GM12878 (cell line): ENCODE data around the gene SRP54. TPM values are rescaled to one million over a fixed set of nuclear protein-coding genes. Genes with fewer than 3 reads are reported as not detected.

Source experiments
- ATAC-seq: fragments of 200-7000 bp; cut with Tn5 transposase; 3 replicates; pipeline ENCODE4 v1.9.1; 2020; ENCODE audit warnings: mild to moderate bottlenecking, moderate library complexity
- BruUV-seq: library from RNA; stranded (reverse); fragments of 400-500 nt; replicated peaks from 2 replicates; lab custom pipeline; 2021; lab: Mats Ljungman, UMichigan
- CTCF ChIA-PET: fragments of 300-600 bp; sonication (Branson Sonifier 250); formaldehyde crosslinking; extraction: SDS; loops from one replicate; lab custom pipeline; 2021; ENCODE audit warnings: inconsistent platforms; lab: Yijun Ruan, JAX
- POLR2A ChIA-PET: fragments of 350-600 bp; formaldehyde crosslinking; extraction: SDS; loops from one replicate; lab custom pipeline; 2021; ENCODE audit warnings: inconsistent platforms; lab: Charles Lee
- RAD21 ChIA-PET: fragments of 300-600 bp; sonication (Branson Sonifier 250); formaldehyde crosslinking; loops from one replicate; lab custom pipeline; 2023; ENCODE audit warnings: antibody characterized with exemption; ENCODE audit not compliant: unreplicated experiment; lab: Charles Lee
- SMC1A ChIA-PET: fragments of 300-600 bp; sonication (Branson Sonifier 250); formaldehyde crosslinking; loops from one replicate; lab custom pipeline; 2023; ENCODE audit not compliant: unreplicated experiment, uncharacterized antibody; lab: Charles Lee
- DNase-seq: peaks from one replicate; pipeline ENCODE4 v3.0.0-alpha.2; 2011; ENCODE audit warnings: low read depth, low spot score
- FAIRE-seq: peaks from 3 replicates; lab custom pipeline; 2011; peaks lifted over from hg19 to GRCh38; lab: Jason Lieb, UNC
- H2AFZ ChIP-seq: 2 replicates; pipeline ENCODE4 v1.6.0; 2011; ENCODE audit warnings: low read depth, low read length, control low read depth; ENCODE audit not compliant: control insufficient read depth
- H3K27ac ChIP-seq: 2 replicates; pipeline ENCODE4 v1.5.1; 2011; ENCODE audit warnings: control low read depth; ENCODE audit not compliant: control insufficient read depth, insufficient read depth
- H3K27me3 ChIP-seq, 2 experiments: replicated peaks in 1 of 2; 2 replicates each; pipeline versions ENCODE4 v1.6.0 to v1.6.1; 2011; ENCODE audit warnings: low read length in 1 of 2; ENCODE audit not compliant: control insufficient read depth in 2 of 2, insufficient read depth in 2 of 2
- H3K36me3 ChIP-seq, 2 experiments: 2 replicates each; pipeline ENCODE4 v1.5.1; 2011; ENCODE audit warnings: low read length in 1 of 2; ENCODE audit not compliant: control insufficient read depth in 2 of 2, insufficient read depth in 2 of 2
- H3K4me1 ChIP-seq: 2 replicates; pipeline ENCODE4 v1.6.1; 2011; ENCODE audit warnings: mild to moderate bottlenecking, low read length, moderate library complexity, mixed read lengths; ENCODE audit not compliant: control insufficient read depth, insufficient read depth
- H3K4me2 ChIP-seq: 2 replicates; pipeline ENCODE4 v1.6.0; 2011; ENCODE audit warnings: control low read depth; ENCODE audit not compliant: control insufficient read depth, insufficient read depth
- H3K4me3 ChIP-seq: fragments of 200-600 bp; sonication (generic); 2 replicates; pipeline ENCODE4 v1.5.1; 2016
- H3K79me2 ChIP-seq: 2 replicates; pipeline ENCODE4 v1.6.0; 2011; ENCODE audit warnings: low read length; ENCODE audit not compliant: control insufficient read depth, insufficient read depth
- H3K9ac ChIP-seq: 2 replicates; pipeline ENCODE4 v1.8.0; 2011; ENCODE audit warnings: low read length, control low read depth, mixed read lengths; ENCODE audit not compliant: control insufficient read depth, insufficient read depth
- H3K9me3 ChIP-seq: replicated peaks from 3 replicates; pipeline ENCODE4 v1.5.1; 2011; ENCODE audit warnings: mild to moderate bottlenecking, low read length; ENCODE audit not compliant: control insufficient read depth, insufficient read depth
- H4K20me1 ChIP-seq: 2 replicates; pipeline ENCODE4 v1.6.0; 2011; ENCODE audit not compliant: control insufficient read depth, insufficient read depth
- ATF7 ChIP-seq: fragments of 450-650 bp; IDR thresholded peaks from 2 replicates; pipeline ENCODE4 v1.6.1; 2016; ENCODE audit warnings: low read depth, mild to moderate bottlenecking
- CBX3 ChIP-seq: fragments of 200-600 bp; sonication (generic); IDR thresholded peaks from 2 replicates; pipeline ENCODE4 v1.6.1; 2016; ENCODE audit warnings: low read depth, borderline replicate concordance
- KDM1A ChIP-seq: fragments of 200-600 bp; sonication (generic); IDR thresholded peaks from 2 replicates; pipeline ENCODE4 v1.6.1; 2016; ENCODE audit warnings: borderline replicate concordance
- MTA3 ChIP-seq: IDR thresholded peaks from 2 replicates; pipeline ENCODE4 v1.6.1; 2012; ENCODE audit warnings: low read length, inconsistent platforms, borderline replicate concordance
- RFX5 ChIP-seq: IDR thresholded peaks from 2 replicates; pipeline ENCODE4 v1.6.1; 2011; ENCODE audit warnings: low read depth, low read length, improper control_type of control experiment
- TAF1 ChIP-seq: IDR thresholded peaks from 2 replicates; pipeline ENCODE4 v1.6.1; 2011; ENCODE audit warnings: mild to moderate bottlenecking, low read depth, low read length, borderline replicate concordance
- TBL1XR1 ChIP-seq: IDR thresholded peaks from 2 replicates; pipeline ENCODE4 v1.6.1; 2012; ENCODE audit warnings: low read depth, low read length, improper control_type of control experiment
- WRNIP1 ChIP-seq: IDR thresholded peaks from 2 replicates; pipeline ENCODE4 v1.6.1; 2011; ENCODE audit warnings: low read depth, low read length, improper control_type of control experiment, borderline replicate concordance
- WGBS: methylation state at CpG from one replicate; pipeline ENCODE4 v1.1.6; 2016; ENCODE audit warnings: low lambda C conversion rate; ENCODE audit not compliant: insufficient replicate concordance, insufficient coverage; ENCODE audit errors: missing lambda C conversion rate; 5-methylcytosine and 5-hydroxymethylcytosine counted together
- in situ Hi-C: fragments of 300-500 bp; cut with MboI; formaldehyde crosslinking; loops from 9 replicates; pipeline ENCODE4 v1.14.3; 2018; ENCODE audit warnings: mixed read lengths
- intact Hi-C: fragments of 100-400 bp; cut with micrococcal nuclease; formaldehyde crosslinking; loops from one replicate; pipeline ENCODE4 v1.14.2; 2022; ENCODE audit not compliant: unreplicated experiment
- polyA plus RNA-seq, 11 experiments: library from polyadenylated mRNA; depleted of rRNA in 4 of 11; unstranded in 6 of 11; stranded (reverse) in 5 of 11; fragments of >200 nt; fragmentation: Nextera tagmentation in 4 of 11; fragmentation: Illumina TruSeq in 1 of 11; extraction: Ambion mirVana in 4 of 11; extraction: Trizol in 1 of 11; gene quantifications; 1 replicate in 1 of 11; 2 replicates in 10 of 11; pipeline versions ENCODE4 v1.2.1 to v1.2.3, GENCODE V29; 2011 to 2016; ENCODE audit warnings: inconsistent platforms in 2 of 11, missing spikeins in 2 of 11, low read depth in 1 of 11
- total RNA-seq, 4 experiments: library from RNA; depleted of rRNA in 3 of 4; stranded (reverse); fragments of >200 nt in 3 of 4; fragmentation: Illumina TruSeq in 1 of 4; extraction: Trizol in 1 of 4; gene quantifications; 2 replicates each; pipeline versions ENCODE4 v1.2.1 to v1.2.3, GENCODE V29; 2013 to 2021
- TF ChIP-seq, protein P1 (sequence below): fragments of 450-650 bp; IDR thresholded peaks from 2 replicates; pipeline ENCODE4 v1.6.1; 2017; ENCODE audit warnings: borderline replicate concordance
- TF ChIP-seq, protein P2 (sequence below): fragments of 450-650 bp; IDR thresholded peaks from 2 replicates; pipeline ENCODE4 v1.6.1; 2017; ENCODE audit warnings: mild to moderate bottlenecking, low read depth, inconsistent platforms; ENCODE audit not compliant: poor library complexity, severe bottlenecking

The SRP54 gene
- total and polyA plus RNA-seq, 10 of the 15 experiments (the other 5 are each of a cell fraction or from before 2014, with no cell fraction given): 54.1 to 130 (median 72.3) TPM

GRCh38 chr14:34983786-34984185, 994 bp downstream of the SRP54 start:
- TF ChIP-seq RFX5 (no peak), CBX3 (no peak), MTA3 (no peak), TBL1XR1 (no peak), KDM1A (no peak), TAF1 (no peak), ATF7 (no peak), WRNIP1 (no peak)
- TF ChIP-seq, protein P1, sequence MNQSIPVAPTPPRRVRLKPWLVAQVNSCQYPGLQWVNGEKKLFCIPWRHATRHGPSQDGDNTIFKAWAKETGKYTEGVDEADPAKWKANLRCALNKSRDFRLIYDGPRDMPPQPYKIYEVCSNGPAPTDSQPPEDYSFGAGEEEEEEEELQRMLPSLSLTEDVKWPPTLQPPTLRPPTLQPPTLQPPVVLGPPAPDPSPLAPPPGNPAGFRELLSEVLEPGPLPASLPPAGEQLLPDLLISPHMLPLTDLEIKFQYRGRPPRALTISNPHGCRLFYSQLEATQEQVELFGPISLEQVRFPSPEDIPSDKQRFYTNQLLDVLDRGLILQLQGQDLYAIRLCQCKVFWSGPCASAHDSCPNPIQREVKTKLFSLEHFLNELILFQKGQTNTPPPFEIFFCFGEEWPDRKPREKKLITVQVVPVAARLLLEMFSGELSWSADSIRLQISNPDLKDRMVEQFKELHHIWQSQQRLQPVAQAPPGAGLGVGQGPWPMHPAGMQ: no peak
- TF ChIP-seq, protein P2, sequence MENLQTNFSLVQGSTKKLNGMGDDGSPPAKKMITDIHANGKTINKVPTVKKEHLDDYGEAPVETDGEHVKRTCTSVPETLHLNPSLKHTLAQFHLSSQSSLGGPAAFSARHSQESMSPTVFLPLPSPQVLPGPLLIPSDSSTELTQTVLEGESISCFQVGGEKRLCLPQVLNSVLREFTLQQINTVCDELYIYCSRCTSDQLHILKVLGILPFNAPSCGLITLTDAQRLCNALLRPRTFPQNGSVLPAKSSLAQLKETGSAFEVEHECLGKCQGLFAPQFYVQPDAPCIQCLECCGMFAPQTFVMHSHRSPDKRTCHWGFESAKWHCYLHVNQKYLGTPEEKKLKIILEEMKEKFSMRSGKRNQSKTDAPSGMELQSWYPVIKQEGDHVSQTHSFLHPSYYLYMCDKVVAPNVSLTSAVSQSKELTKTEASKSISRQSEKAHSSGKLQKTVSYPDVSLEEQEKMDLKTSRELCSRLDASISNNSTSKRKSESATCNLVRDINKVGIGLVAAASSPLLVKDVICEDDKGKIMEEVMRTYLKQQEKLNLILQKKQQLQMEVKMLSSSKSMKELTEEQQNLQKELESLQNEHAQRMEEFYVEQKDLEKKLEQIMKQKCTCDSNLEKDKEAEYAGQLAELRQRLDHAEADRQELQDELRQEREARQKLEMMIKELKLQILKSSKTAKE: no peak
- TF ChIP-seq, all 136 proteins: peak for 0
- ChIA-PET SMC1A (interaction anchor here (0.7 to 2.7 kb wide), 14 partner anchors 10 to 198 kb away, joined by 3 to 9 read pairs (median 5); partner anchors contain the start of genes BAZ1A and FAM177A1), CTCF (interaction anchor here (0.6 to 5.5 kb wide), 8 partner anchors 10 to 421 kb away, joined by 3 to 20 read pairs (median 3); partner anchors contain the start of genes FAM177A1 and NFKBIA), POLR2A (interaction anchor here (1.3 to 4.4 kb wide), 7 partner anchors 10 to 140 kb away, joined by 5 to 37 read pairs (median 9); partner anchors contain the start of genes BAZ1A, FAM177A1, PPP2R3C and PRORP), RAD21 (interaction anchor here (1.1 to 4.7 kb wide), 5 partner anchors 12 to 111 kb away, joined by 3 to 29 read pairs (median 5); partner anchors contain the start of genes BAZ1A and FAM177A1)
- Histone ChIP-seq H3K9ac (peak overlapping the region; percentile 96), H3K4me3 (peak overlapping the region; percentile 89), H3K4me1 (no peaks in the 10 kb centered on the region), H3K36me3 (no peaks in the 10 kb centered on the region), H3K27me3 (no peaks in the 10 kb centered on the region), H3K27ac (peak overlapping the region; percentile 95), H3K9me3 (no peaks in the 10 kb centered on the region), H2AFZ (no peak overlapping the region), H3K4me2 (peak overlapping the region; percentile 70), H3K79me2 (peaks cover 81% of the 10 kb centered on the region), H4K20me1 (no peaks in the 10 kb centered on the region)
- DNase-seq (no peak), ATAC-seq (no peak), FAIRE-seq (no peak)
- in situ Hi-C loops: loop anchor here (5.0 kb wide), 1 partner anchor 111 kb away; no protein-coding TSS in a partner anchor
- 11% methylated on average over 3 of the region's 3 CpGs for WGBS
- no TSS peak for BruUV-seq
- intact Hi-C loops: loop anchor here (2.0 to 5.0 kb wide), 3 partner anchors 63 to 419 kb away; partner anchors contain the start of genes FAM177A1 and NFKBIA
